Measurements from ENCODE around the gene KIAA0513.
A peak's percentile ranks its signal among the peaks of the same experiment; 100 is the strongest.

DNA sequence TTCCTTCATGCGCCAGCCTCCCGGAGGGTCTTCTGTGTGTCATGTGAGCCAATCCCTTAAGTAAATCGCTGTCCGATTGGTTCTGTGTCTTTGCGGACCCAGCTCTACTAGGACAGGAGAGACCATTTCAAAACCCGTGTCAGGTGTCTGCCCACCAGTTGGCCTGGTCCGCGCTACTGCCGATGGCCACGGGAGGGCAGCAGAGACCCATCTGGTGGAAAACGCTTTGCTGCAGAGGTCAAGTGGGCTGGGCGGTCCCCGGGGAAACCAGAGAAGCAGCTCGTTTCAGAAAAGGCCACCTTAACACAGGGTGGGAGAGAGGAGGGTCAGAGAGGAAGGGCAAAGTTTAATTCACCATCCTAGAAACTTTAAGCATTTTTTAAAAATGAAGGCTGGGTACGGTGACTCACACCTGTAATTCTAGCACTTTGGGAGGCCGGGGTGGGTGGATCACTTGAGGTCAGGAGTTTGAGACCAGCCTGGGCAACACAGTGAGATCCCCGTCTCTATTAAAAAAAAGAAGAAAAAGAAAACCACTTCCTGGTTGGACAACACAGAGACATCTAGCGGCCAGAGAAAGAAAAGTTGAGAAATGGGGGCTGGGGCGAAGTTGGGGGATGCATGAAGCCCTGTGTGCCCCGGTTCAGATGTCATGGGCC lies 87.4 kb downstream of the KIAA0513 start:
- TF ChIP-seq, protein P1, sequence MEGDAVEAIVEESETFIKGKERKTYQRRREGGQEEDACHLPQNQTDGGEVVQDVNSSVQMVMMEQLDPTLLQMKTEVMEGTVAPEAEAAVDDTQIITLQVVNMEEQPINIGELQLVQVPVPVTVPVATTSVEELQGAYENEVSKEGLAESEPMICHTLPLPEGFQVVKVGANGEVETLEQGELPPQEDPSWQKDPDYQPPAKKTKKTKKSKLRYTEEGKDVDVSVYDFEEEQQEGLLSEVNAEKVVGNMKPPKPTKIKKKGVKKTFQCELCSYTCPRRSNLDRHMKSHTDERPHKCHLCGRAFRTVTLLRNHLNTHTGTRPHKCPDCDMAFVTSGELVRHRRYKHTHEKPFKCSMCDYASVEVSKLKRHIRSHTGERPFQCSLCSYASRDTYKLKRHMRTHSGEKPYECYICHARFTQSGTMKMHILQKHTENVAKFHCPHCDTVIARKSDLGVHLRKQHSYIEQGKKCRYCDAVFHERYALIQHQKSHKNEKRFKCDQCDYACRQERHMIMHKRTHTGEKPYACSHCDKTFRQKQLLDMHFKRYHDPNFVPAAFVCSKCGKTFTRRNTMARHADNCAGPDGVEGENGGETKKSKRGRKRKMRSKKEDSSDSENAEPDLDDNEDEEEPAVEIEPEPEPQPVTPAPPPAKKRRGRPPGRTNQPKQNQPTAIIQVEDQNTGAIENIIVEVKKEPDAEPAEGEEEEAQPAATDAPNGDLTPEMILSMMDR (conservative IDR thresholded peaks at IDR 0.05 in 1 of 2, IDR thresholded peaks at IDR 0.05 in 1 of 2; ENCODE audit: low read depth in 1 of 2, low read length in 2 of 2): peak; percentile 98 to 99
- no peak for TF ChIP-seq EZH2 (IDR thresholded peaks at IDR 0.05; ENCODE audit: low read length, missing control alignments)

Data from fibroblast of lung (primary cell).